GM19328 (cell line): ENCODE data around the gene RPL29.
"Not testable (repeated sequence)": the region's sequence is repeated elsewhere in the genome, so short reads cannot be mapped to it uniquely, and the experiment has no call there.

Experiments used
- ATAC-seq: cut with Tn5 transposase; IDR thresholded peaks from one replicate; pipeline ENCODE4 v1.9.1; 2021; ENCODE audit warnings: mild to moderate bottlenecking, moderate library complexity; ENCODE audit not compliant: unreplicated experiment

The RPL29 gene

DNA sequence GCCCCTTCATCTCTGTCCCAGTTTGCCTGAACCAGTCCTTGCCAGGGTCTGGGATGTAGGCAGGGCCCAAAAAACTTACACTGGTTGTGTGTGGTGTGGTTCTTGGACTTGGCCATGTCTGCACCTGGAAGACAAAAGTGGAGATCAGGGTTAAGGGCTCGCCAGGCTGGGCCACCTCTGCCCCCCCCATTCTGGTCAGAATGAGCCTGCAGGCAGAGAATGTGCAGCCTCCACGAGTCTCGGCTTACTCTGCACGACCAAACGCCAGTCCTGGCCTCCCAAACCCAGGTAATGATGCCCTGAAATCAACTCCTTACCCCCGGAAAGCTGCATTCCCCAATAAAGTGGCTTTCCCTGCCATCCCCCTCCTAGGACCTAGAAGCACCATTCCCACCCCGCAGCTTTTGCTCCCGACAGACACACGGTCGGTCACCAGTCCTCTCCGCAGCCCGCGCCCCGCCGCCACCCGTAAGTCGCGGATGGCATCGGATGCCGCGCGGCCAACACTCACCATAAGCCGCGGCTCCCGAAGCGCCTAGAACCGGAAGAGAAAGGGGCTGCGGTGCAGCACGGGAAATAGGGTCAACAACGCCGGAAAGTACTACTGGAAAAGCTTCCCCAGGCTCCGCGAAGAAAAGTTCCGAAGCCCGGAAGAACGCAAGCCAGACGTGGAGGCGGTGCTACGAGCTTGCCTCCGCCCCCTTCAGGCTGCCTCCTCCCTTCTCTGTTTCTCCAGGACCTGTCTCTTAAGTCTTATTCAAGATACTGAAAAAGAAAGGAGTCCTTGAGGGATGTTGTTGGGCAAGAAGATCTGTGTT lies at the start of gene RPL29:
TSS of gene RPL29 (minus strand) at position 550 of the 818 bp plus-strand sequence. CDS start at position 116, 434 bp downstream.
- peak; percentile 82 for ATAC-seq

DNA sequence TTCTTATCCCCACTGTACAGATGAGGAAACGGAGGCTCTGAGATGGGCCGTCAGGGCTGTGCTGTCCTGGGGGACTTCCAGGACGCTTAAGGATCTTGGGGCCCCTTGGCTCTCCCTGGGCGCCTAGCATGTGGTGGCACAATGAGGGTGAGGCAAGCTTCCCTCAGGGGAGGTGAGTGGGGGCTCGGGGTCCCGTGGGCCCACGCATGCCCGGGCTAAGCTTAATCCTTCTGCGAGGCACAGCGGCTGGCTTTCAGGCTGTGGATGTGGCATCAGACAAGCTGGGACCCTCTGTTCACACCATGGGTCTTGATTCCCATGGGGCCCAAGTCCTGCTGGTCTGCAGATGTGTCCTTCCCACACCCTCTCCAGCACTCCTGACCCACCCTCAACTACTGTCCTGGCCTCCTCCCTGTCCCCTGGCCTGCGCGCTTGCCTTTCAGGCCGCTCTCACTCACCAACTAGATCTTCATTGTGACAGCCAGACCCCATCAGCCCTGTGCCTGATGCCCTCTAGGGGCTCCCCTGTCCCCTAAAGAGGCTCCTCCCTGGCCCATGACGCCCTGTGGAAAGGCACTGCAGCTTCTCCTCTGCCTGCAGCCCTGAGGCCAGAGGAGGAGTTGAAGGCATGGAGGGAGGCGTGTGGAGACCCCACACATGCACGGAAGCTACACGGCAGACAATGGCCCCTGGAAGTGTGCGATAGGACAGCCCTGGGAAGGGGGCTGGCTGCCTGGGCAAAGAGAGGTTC lies 49.3 kb upstream of the RPL29 start:
- no peak for ATAC-seq

DNA sequence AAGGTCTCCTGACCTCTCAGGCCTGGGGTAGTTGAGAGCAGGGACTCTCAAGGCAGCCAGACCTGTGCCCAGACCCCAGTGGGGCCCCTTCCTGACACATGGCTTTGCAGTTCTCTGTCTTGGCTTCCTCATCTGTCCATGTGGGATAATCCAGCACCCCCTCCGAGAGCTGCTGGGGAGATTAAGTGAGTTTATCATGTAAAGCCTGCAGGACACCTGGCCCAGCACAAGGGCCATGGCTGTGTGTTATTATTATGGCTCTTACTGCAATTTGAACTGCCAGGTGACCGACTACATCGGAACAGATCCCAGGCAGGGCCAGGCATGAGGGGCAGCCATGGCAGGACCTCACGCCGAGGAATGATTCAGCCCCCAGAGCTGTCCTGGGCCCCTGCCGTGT lies 48.1 kb upstream of the RPL29 start:
- no peak for ATAC-seq

DNA sequence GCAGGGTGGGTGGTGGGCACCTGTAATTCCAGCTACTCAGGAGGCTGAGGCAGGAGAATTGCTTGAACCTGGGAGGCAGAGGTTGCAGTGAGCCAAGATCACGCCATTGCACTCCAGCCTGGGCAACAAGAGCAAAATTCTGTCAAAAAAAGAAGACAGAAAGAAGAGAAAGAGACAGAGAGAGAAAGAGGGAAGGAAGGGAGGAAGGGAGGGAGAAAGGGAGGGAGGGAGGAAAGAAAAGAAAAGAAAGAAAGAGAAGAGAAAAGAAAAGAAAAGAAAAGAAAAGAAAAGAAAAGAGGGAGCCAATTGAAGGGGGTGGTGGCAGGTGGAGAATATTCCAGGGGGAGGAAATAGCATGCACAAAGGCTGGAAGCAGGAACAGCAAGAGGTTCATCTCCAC lies 47.3 kb upstream of the RPL29 start:
- ATAC-seq: not testable (repeated sequence)

DNA sequence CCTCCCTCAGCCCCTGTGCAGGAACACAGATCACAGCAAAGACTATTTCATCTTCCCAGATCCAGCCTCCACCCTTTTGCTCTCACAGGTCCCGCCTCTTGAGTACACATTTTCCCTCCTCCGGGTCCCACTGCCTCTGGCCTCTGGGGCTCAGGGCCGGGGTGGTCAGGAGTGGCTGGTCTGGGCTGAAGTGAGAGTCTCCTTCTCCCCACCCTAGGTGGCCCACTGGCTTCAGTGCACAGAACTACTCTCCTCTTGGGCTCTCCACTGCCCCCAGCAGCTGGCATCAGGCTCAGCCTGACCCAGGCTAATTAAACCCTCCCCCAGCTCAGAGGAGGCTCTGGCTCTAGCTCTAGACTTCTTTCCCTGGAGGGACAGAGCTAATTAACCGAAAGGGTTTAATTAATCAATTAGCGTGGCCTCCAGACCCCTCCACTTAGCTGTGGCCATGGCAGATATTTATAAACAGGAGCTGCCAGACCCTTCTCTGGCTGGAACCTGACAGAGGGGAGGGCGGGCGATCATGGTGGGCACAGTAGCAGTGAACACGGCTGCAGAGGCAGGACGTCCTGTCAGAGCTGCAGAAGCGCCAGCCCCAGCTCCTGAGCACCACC lies 45.5 kb upstream of the RPL29 start:
- no peak for ATAC-seq

DNA sequence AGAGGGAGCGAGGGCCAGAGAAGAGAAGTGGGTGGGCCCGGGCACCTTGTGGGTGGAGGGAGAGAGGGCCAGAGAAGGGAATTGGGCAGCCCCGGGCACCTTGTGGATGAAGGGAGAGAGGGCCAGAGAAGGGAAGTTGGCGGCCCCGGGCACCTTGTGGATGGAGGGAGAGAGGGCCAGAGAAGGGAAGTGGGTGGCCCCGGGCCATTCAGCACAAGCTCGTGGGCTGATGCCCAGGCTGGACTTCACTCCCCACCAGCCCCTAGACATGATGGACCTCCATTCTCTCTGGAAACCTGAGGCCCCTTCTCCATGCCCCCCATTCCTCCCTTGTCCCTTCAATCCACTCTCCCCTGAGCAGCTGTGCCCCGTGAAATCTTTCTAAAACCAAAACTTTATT lies 44.9 kb upstream of the RPL29 start:
- ATAC-seq: no peak

DNA sequence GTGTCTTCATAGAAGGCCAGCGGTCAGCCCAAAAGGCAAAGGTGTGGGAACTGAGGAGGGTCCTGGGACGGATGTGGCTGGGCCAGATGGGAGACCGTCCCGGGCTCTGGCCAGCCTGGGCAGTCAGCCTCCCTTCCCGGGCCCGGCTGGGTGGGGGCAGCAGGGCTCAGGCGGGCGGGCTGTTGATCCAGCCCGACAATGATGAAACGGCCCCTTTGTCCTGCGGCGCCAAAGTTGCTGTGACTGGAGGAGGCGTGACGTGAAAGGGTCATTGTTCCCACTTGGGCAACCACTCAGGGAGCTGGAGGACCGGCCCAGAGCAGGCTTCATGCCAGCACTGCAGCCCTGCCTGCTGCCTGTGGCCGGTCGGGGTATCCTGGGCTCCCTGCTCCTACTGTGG lies 44.2 kb upstream of the RPL29 start:
- no peak for ATAC-seq

DNA sequence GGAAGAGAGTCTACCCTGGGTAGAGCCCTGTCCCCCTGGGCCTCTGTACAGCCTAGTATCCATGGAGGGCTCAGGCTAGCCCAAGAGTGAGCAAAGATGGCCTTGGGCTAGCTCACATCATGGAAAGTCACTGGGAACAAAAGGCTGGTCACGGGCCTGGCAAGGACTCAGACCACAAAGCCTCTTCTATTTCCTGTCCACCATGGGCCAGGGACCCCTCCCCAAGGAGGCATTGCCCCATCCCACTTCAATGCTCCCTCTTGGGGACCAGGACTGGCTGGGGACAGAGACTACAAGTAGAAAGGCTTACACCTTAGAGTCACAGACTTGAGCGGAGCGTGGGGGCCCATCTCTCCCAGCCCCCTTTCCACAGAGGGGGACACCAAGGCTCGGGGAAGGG lies 43.7 kb upstream of the RPL29 start:
- no peak for ATAC-seq

DNA sequence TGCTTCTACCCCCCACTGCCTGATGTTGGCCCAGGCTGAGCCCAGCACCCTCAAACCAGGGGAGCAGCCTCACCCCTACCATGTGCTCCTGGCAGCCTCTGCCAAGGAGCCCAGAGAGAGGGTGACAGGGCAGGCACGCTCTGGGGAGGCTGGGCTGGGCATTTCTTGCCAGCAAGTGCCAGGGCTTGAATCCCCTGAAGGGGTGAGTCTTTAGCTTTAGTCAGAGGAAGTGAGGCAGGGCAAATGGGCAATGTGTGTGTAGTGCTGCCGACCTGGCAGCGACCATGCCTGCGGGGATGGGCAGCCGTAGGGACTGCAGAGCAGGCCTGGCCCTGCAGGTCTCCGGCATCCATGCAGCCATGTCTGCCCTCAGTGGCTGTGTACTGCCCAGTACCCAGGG lies 42.5 kb upstream of the RPL29 start:
- ATAC-seq: no peak

DNA sequence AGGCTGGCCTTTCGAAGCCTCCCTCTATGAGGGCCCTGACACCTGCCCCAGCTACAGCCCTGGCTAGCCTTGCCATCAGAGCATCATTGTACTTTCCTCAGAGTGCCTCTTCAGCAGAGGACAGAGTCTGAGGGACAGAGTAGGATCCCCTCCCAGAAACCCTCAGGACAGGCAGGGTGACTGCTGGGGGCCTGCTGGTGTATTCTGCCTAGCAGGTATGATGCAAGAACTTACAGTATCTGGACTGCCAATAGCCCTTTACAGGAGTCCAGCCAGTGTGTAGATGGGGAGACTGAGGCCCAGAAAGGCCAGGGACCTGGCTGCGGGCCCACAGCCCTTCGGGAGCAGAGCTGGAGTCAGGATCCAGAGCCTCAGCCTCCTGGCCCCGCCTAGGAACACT lies 41.6 kb upstream of the RPL29 start:
- no peak for ATAC-seq

DNA sequence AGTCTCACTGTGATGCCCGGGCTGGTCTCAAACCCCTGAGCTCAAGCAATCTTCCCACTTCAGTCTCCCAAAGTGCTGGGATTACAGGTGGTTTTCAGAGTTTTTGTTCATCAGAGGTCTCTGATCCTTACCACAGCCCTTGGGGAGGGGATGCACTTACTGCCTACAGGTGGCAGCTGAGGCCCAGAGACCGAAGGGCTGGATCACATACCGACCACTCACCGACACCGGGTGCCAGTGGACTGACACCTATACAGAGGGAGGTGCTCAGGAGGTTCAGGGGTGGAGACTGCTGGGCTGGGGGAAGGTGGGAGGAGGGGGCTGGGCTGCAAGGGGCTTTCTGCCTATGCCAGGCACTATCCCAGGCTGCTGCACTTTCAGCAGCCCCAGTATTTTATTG lies 41.1 kb upstream of the RPL29 start:
- no peak for ATAC-seq

DNA sequence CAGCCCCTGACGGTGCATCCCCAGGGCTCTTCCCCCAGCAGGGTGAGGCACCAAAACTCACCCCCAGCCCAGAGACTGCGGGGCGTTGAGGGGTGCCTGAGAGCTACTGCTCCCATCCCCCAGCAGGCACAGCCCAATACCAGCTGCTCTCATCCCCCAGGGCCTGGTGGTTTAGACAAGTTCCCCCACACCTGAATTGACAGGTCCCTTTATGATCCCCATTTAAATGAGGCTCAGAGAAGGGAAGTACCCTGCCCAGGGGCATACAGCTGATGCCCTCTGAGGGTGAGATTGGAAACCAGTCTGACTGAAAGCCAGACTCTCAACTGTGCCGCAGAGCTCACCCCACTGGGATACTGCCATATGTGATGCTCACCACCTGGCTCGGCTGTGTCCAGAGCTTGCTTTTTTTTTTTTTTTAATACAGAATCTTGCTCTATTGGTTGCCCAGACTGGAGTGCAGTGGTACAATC lies 40.6 kb upstream of the RPL29 start:
- no peak for ATAC-seq

DNA sequence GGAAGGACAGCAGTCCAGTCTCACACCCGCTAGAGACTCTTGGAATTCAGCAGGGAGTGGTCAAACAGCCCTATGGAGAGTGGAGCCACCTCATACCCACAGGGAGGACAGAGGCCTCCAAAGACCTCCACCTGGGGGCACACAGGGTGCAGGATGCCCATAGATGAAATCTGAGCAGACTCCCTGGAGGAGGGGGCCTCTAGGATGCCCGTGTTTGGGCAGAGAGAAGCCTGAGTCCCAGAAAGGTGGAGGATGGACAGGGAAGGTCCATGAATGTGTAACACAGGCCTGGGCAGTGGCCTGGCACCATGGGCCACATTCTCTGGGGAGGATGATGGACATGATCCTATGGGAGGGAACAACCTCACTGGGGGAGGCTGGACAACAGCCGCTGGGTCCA lies 39.0 kb upstream of the RPL29 start:
- no peak for ATAC-seq

DNA sequence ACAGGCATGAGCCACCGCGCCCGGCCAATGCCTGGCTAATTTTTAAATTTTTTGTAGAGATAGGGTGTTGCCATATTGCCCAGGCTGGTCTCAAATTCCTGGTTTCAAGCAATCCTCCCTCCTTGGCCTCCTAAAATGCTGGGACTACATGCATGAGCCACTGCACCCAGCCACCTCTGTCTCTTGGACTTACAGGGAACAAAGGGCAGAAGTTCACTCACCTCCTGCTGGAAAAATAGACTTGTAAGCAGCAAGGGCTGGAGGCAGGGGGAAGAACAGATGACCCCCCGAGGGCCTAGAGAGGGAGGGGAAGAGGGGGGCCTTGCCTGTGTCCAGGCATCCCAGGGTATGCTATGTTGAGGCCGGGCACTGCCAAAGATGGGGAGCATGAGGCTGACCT lies 38.5 kb upstream of the RPL29 start:
- no peak for ATAC-seq

DNA sequence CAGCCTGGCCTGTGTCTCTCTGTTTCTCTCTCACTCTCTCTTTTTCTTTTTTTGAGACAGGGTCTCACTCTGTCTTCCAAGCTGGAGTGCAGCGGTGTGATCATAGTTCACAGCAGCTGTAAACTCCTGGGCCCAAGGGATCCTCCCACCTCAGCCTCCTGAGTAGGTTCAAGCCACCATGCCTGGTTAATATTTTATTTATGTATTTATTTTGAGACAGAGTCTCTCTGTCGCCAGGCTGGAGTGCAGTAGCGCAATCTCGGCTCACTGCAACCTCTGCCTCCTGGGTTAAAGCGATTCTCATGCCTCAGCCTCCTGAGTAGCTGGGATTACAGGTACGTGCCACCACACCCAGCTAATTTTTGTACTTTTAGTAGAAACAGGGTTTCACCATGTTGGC lies 38.1 kb upstream of the RPL29 start:
- ATAC-seq: not testable (repeated sequence)

DNA sequence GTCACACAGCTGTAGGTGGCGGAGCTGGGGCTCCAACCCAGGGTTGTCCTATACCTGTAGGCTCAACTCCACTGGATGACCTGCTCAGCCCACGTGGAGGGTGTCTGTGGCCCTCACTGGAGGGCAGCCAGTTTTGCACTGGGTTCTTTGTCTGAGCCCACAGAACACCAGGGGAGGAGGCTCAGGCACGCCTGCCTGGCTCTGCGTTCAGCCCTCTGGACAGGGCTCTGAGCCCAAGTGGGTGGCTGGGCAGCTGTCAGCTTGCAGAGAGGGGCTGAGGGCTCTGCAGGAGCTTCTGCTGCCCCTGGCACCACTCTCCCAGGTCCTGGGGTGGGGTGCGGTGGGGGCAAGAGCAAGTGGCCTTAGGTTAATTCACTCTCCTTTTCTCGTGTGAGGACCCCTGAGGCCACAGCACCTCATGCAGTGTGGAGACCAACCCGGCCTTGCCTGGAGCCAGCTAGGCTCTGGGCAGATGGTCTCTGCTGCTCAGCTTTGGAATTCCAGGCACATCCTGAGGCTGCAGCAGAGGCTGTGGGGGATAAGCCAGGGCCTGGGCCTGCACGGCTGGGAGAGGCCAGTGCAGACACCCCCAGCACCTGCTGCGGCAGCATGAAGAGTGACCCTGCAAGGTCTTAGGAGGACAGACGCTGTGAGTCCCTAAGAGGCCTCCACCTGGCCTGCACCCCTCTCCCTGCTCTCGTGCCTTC lies 37.2 kb upstream of the RPL29 start:
- no peak for ATAC-seq

DNA sequence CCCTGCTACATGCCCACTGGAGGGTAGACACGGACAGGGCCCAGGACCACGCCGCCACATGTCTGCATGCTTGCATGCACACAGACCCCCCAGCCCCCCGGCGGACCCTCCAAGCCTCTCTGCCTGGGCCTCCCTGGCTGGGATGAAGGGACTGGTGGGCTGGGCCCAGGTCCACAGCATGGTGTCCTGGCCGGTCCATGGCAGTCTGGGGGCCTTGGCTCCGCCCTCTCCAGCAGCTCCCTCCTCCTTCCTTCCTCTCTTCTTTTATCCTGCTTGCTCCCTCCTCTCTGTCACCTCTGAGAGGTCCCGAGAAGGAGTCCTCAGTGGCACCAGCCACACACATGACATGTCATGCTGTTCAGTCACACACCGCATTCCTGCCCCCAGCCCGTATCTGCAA lies 36.2 kb upstream of the RPL29 start:
- no peak for ATAC-seq

DNA sequence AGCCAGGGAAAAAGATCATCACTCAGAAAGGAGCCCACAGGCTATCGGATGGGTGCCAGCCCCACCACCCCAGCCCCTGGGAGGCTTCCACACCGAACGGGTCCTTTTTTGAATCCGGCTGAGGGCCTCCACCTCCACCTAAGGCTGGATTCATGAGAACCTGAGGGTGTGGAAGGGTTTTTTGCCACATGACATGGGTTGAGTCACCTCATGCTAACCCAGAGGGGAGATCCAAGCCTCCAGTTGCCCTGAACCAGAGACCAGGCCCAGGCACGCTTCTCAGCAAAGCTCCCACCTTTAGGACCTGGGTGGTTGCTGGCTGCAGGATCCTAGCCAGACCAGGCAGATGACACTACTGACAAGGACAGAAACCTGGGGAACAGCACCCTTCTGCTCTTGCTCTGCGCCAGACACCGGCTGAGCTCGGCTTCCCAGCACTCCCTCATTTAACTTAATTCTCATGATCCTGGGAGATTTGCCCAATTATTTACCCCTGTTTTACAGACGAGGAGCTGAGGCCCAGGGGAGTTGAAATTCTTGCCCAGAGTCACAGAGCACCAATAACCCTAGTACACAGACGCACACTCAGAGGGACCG lies 35.1 kb upstream of the RPL29 start:
- ATAC-seq: no peak

DNA sequence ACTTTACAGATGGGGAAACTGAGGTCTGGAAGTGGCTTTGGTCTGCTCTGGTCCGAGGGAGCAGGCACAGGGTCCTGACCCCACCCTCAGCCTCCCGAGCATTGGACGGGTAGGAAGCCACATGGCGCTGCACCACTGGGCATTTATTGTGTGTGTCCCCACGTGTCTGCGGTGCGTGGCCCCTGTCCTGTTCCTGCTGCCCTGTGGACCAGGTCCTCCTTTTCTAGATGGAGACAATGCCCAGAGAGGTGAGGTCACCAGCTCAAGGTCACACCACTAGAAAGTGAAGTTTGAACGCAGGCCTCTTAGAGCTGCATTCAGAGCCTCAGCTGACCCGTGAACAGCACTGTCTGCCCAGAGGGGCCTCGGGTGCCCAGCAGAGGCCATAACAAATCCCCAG lies 33.8 kb upstream of the RPL29 start:
- ATAC-seq: no peak

DNA sequence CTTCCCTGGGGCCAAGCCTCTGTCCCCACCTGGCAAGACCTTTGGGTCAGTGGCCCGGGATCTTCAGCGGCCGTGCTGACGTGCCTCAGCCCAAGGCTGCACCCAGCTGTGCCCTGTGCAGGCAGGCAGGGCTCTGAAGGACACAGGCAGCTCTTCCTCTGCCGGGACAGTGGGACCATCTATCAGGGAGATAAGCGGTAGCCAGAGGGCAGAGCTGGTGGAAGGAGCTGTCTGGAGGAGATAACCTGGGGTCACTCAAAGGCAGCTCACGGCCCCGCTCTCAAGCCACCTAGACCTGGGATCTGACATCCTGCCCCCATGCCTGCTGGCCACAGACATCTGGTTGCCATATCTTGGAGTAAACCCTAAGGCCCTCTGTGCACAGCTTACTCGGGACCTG lies 33.4 kb upstream of the RPL29 start:
- no peak for ATAC-seq

DNA sequence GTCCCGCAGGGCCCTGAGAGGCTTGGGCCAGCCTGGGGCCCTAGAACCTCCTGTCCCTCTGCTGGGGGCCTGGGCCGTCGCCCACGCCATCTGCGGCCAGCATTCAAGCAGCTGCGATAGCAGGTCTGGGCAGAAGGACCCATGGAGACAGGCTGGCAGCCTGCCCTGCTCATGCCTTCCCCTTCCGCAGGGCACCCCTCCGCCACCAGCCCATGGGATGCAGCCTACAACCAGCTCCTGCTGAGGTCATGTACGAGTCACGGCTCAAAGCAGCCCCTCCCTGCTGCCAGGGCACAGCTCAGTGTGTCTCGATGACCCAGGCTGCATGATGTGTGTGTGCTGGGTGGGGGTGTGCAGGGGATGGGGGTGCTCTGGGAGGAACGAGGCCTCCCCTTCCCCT lies 32.9 kb upstream of the RPL29 start:
- no peak for ATAC-seq
